ENCODE data around the gene PCDHGA5.
"Not testable (repeated sequence)": the region's sequence is repeated elsewhere in the genome, so short reads cannot be mapped to it uniquely, and the experiment has no call there.

The PCDHGA5 gene

DNA sequence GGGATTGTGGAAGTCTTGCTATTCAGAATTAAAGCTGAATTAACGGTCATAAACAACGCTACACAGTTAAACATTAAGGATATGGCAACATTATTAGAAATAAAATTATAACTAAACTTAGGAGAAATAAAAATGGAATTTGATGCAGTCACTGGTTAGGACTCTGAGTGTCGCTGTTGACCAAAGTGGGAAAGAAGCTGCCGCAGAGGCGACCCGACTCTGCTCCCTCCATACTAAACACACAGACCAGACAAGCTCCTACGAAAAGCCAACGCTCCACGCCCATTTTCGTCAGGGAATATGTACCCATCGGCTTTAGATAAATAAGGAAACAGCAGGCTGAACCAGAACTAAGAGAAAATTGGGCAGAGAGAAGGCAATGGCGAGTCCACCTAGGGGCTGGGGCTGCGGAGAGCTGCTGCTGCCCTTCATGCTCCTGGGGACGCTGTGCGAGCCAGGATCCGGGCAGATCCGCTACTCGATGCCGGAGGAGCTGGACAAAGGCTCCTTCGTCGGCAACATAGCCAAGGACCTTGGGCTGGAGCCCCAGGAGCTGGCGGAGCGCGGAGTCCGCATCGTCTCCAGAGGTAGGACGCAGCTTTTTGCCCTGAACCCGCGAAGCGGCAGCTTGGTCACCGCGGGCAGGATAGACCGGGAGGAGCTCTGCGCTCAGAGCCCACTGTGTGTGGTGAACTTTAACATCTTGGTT, at the start of gene PCDHGA5:
PCDHGA5 (plus strand) TSS at position 211 of the 709 bp plus-strand sequence; CDS start at position 380, 169 bp downstream.
- no peak for TF ChIP-seq POLR2A (IDR thresholded peaks at IDR 0.05; ENCODE audit: low read depth, low read length)
- no peak for FAIRE-seq

GRCh38 chr5:141316963-141317362, 47.0 kb upstream of the PCDHGA5 start:
- FAIRE-seq; DNase-seq (ENCODE audit: insufficient read length, low spot score): not testable (repeated sequence)

More for the DNA sequence above, at the start of gene PCDHGA5:
- no peak for DNase-seq (ENCODE audit: insufficient read length, low spot score)

DNA sequence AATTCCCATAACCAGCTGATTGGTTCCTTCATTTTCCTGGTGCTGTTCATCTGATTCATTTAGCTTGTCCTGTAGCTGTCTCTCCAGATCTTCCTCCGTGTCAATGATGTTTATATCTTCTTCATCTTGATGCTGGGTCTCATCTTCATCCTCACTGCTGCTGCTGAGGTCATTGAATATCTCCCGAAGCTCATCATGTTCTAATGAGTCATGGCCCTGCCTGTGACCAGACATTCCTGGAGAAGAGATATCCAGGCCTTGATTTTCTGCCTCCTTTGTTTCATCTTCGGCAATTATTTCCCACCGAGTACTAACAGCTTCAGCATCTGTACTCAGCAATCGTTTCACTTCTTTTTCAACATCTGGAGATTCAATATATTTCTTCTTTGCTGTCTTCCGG, 44.8 kb upstream of the PCDHGA5 start:
- no peak for TF ChIP-seq POLR2A (IDR thresholded peaks at IDR 0.05; ENCODE audit: low read depth, low read length)
- DNase-seq (ENCODE audit: insufficient read length, low spot score) (no peak), FAIRE-seq (no peak)

- no peak for TF ChIP-seq POLR2A (IDR thresholded peaks at IDR 0.05; ENCODE audit: low read depth, low read length)
- FAIRE-seq, result no peak
- DNase-seq (ENCODE audit: insufficient read length, low spot score), result no peak
Measured at GRCh38 chr5:141319699-141320098, 44.3 kb upstream of the PCDHGA5 start.

GRCh38 chr5:141320225-141321169, 43.5 kb upstream of the PCDHGA5 start, which contains the start of gene TAF7:
Gene TAF7 (minus strand): TSS chr5:141320784. CDS start chr5:141320044, 740 bp downstream.
- DNase-seq (ENCODE audit: insufficient read length, low spot score), result peak; percentile 65
- TF ChIP-seq POLR2A (IDR thresholded peaks at IDR 0.05; ENCODE audit: low read depth, low read length), result peak; percentile 86
- peak; percentile 83 for FAIRE-seq

DNA sequence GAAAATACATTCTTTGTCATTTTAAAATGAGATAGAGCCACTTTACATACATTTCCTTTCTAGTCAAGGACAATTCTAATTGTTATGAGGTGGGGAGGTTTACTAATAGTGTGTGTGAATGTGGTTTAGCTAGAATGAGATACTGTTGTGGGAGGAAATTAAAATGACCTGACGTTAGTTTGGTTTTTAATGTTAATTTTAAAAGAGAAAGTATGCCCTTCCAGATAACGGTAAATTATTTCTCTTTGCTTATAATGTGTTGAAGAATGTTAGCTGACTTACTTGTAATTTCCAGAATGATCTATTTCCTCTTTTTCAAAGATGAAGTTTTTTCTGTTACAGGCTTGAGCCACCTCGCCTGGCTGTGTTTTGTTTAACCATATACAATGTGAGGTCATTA, 41.7 kb upstream of the PCDHGA5 start:
- no peak for FAIRE-seq
- TF ChIP-seq POLR2A (IDR thresholded peaks at IDR 0.05; ENCODE audit: low read depth, low read length), result no peak

DNA sequence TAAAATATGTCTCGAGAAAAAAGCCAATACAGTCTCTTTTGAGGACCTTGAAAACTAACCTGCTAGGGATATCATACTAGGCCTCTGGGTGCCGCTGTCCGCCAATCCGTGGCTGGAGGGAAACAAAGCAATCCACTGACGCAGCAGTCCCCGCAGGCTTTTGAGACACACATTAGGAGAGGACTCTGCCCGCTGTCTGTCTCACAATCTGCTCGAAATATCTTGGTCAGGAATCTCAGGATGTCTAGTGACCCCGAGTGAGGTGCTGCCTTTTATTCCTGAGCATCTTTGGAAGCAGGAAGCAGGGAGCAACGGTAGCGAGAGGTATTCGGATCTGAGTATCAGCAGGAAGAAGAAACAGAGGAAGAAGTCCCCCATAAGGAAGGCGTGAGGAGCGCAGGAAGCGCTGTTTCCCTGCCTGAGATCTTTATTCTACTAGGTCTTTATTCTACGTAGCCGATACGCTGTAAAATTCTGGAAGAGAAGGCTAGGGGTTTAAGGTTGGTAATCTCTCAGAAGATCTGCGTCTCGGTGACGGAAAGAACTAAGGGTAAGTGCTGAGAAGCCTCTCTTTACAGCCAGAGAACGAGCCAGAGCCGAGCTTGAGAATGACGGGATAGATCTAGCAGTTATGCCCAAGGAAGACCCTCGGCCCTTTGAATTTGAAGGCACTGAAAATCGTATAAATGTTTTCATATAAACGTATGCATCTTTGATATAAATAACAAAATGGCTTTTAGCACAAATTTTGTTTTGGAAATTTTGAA, 37.7 kb upstream of the PCDHGA5 start:
- FAIRE-seq, result no peak
- DNase-seq (ENCODE audit: insufficient read length, low spot score), result peak; percentile 38
- TF ChIP-seq POLR2A (IDR thresholded peaks at IDR 0.05; ENCODE audit: low read depth, low read length), result no peak

More for the DNA sequence above, 41.7 kb upstream of the PCDHGA5 start:
- no peak for DNase-seq (ENCODE audit: insufficient read length, low spot score)

DNA sequence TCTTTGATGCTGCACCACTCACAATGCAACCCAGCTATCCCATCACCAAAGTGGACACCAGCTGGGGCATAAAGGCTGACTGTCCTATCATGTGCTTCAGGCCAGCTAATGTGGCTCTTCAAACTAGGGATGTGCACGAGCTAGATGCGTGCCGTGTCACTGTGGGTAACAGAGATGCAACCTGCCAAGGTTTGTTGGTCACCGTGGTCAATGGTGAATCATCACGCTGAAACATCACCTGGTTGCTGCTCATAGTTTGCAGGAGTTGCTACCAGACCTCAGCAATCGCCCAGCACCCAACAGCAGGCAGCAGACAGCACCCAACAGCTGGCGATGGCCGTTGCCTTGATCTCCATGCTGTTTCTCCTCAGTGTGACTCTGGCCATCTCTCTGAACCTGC, 35.7 kb upstream of the PCDHGA5 start:
- no peak for DNase-seq (ENCODE audit: insufficient read length, low spot score)
- no peak for FAIRE-seq
- no peak for TF ChIP-seq POLR2A (IDR thresholded peaks at IDR 0.05; ENCODE audit: low read depth, low read length)

DNA sequence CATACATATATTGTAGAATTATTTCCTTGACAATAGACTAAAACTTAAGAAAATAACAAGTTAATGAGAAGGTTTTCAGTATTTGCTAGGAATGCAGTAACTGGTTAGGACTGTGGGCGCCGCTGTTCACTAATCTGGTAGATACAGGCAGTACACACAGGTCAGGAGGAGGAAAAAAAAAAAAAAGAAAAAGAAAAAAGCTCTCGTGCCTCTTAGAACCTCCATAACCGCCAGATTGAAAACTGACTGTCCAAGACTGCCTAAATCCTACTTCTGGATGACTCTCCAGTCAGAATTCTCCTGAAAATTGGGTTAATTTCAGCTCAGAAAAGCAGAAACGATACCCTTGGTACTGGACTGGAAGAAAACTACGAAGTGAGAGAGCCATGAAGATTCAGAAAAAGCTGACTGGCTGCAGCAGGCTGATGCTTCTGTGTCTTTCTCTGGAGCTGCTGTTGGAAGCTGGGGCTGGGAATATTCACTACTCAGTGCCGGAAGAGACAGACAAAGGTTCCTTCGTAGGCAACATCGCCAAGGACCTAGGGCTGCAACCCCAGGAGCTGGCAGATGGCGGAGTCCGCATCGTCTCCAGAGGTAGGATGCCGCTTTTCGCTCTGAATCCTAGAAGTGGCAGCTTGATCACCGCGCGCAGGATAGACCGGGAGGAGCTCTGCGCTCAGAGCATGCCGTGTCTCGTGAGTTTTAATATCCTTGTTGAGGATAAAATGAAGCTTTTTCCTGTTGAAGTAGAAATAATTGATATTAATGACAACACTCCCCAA, 33.5 kb upstream of the PCDHGA5 start, which contains the start of gene PCDHGA1:
PCDHGA1 (plus strand) TSS at position 216 of the 782 bp plus-strand sequence.
- no peak for TF ChIP-seq POLR2A (IDR thresholded peaks at IDR 0.05; ENCODE audit: low read depth, low read length)
- FAIRE-seq (no peak), DNase-seq (ENCODE audit: insufficient read length, low spot score) (no peak)

DNA sequence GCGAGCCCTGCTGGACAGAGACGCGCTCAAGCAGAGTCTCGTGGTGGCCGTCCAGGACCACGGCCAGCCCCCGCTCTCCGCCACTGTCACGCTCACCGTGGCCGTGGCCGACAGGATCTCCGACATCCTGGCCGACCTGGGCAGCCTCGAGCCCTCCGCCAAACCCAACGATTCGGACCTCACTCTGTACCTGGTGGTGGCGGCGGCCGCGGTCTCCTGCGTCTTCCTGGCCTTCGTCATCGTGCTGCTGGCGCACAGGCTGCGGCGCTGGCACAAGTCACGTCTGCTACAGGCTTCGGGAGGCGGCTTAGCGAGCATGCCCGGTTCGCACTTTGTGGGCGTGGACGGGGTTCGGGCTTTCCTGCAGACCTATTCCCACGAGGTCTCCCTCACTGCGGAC, 31.4 kb upstream of the PCDHGA5 start:
- FAIRE-seq; DNase-seq (ENCODE audit: insufficient read length, low spot score): not testable (repeated sequence)

GRCh38 chr5:141338538-141339306, 25.2 kb upstream of the PCDHGA5 start, which contains the start of gene PCDHGA2:
Gene PCDHGA2 (plus strand): TSS chr5:141338760.
- no peak for TF ChIP-seq POLR2A (IDR thresholded peaks at IDR 0.05; ENCODE audit: low read depth, low read length)
- DNase-seq (ENCODE audit: insufficient read length, low spot score) (no peak), FAIRE-seq (no peak)

- FAIRE-seq; DNase-seq (ENCODE audit: insufficient read length, low spot score): not testable (repeated sequence)
Measured at GRCh38 chr5:141340781-141341354, 23.1 kb upstream of the PCDHGA5 start.
